Breast epithelium (tissue), 4 donors: ENCODE results near the gene KCNH6. TPM values are rescaled to one million over a fixed set of nuclear protein-coding genes. Genes with fewer than 3 reads are reported as not detected.

Experiments used
- DNase-seq, 2 donors: peaks; one replicate each; pipeline ENCODE4 v3.0.0-alpha.2; 2019; ENCODE audit warnings: low spot score in 2 of 2
- H3K27ac ChIP-seq, 2 donors: fragments of 200-600 bp; sonication (generic) in 1 of 2; one replicate each; pipeline ENCODE4 v1.5.1; 2016 to 2019; ENCODE audit warnings: mild to moderate bottlenecking in 1 of 2
- H3K27me3 ChIP-seq, 2 donors: fragments of 200-600 bp; sonication (generic) in 1 of 2; one replicate each; pipeline versions ENCODE4 v1.5.1 to v1.6.0; 2017 to 2019; ENCODE audit warnings: control low read depth in 1 of 2, mild to moderate bottlenecking in 1 of 2
- H3K36me3 ChIP-seq: fragments of 200-600 bp; one replicate; pipeline ENCODE4 v1.5.1; 2019
- H3K4me1 ChIP-seq, 2 donors: fragments of 200-600 bp; sonication (generic); one replicate each; pipeline ENCODE4 v1.5.1; 2016 to 2019; ENCODE audit warnings: control low read depth in 1 of 2
- H3K4me3 ChIP-seq, 3 donors: fragments of 200-600 bp; sonication (generic); 1 replicate in 2 of 3; 2 replicates in 1 of 3; pipeline ENCODE4 v1.5.1; 2016 to 2019; ENCODE audit warnings: mild to moderate bottlenecking in 3 of 3, moderate library complexity in 2 of 3
- H3K9me3 ChIP-seq, 2 donors: fragments of 200-600 bp; sonication (generic) in 1 of 2; one replicate each; pipeline ENCODE4 v1.5.1; 2016 to 2019; ENCODE audit warnings: control low read depth in 1 of 2
- POLR2A ChIP-seq: fragments of 450-650 bp; IDR thresholded peaks from one replicate; pipeline ENCODE4 v1.6.1; 2016; ENCODE audit warnings: antibody characterized with exemption, mild to moderate bottlenecking, moderate library complexity
- POLR2AphosphoS5 ChIP-seq, 3 donors: sonication (generic); formaldehyde crosslinking; IDR thresholded peaks; one replicate each; pipeline ENCODE4 v1.6.1; 2017; ENCODE audit warnings: antibody characterized with exemption in 3 of 3
- intact Hi-C: fragments of 100-400 bp; cut with DNase I; formaldehyde crosslinking; loops from one replicate; pipeline ENCODE4 v1.15.1; 2023; ENCODE audit warnings: low total_unique reads
- total RNA-seq, 3 donors: library from RNA; depleted of rRNA; stranded (reverse); fragments of >200 nt; gene quantifications; one replicate each; pipeline ENCODE4 v1.1.0, GENCODE V29; 2016
- TF ChIP-seq, protein P1 (sequence below), 3 donors: fragments of 450-650 bp; IDR thresholded peaks; one replicate each; pipeline ENCODE4 v1.5.1; 2016 to 2017; ENCODE audit warnings: antibody characterized with exemption in 3 of 3, mild to moderate bottlenecking in 3 of 3, moderate library complexity in 3 of 3

KCNH6 gene
- total RNA-seq, 3 donors from 2014 or later, result not detected

DNA sequence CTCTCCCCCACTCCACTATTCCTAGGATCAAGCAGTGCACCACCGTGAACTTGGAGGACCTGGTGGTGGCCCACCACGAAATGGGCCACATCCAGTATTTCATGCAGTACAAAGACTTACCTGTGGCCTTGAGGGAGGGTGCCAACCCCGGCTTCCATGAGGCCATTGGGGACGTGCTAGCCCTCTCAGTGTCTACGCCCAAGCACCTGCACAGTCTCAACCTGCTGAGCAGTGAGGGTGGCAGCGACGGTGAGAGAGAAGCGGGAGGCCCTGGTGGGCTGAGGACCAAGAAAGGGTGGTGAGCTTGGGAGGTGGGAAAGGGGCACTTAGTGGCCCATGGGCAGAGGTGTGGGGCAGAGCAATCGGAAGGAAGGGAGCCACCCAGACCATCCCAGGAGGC, 29.7 kb upstream of the KCNH6 start:
- Histone ChIP-seq H3K4me1 (no peaks in the 10 kb centered on the region), H3K36me3 (no peaks in the 10 kb centered on the region), H3K27me3 (no peaks in the 10 kb centered on the region), H3K27ac (no peak overlapping the region), H3K4me3 (no peak overlapping the region), H3K9me3 (no peaks in the 10 kb centered on the region)
- TF ChIP-seq, protein P1, sequence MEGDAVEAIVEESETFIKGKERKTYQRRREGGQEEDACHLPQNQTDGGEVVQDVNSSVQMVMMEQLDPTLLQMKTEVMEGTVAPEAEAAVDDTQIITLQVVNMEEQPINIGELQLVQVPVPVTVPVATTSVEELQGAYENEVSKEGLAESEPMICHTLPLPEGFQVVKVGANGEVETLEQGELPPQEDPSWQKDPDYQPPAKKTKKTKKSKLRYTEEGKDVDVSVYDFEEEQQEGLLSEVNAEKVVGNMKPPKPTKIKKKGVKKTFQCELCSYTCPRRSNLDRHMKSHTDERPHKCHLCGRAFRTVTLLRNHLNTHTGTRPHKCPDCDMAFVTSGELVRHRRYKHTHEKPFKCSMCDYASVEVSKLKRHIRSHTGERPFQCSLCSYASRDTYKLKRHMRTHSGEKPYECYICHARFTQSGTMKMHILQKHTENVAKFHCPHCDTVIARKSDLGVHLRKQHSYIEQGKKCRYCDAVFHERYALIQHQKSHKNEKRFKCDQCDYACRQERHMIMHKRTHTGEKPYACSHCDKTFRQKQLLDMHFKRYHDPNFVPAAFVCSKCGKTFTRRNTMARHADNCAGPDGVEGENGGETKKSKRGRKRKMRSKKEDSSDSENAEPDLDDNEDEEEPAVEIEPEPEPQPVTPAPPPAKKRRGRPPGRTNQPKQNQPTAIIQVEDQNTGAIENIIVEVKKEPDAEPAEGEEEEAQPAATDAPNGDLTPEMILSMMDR (IDR thresholded peaks at IDR 0.05), result no peak
- intact Hi-C loops, result no loop called here
- no peak for DNase-seq

DNA sequence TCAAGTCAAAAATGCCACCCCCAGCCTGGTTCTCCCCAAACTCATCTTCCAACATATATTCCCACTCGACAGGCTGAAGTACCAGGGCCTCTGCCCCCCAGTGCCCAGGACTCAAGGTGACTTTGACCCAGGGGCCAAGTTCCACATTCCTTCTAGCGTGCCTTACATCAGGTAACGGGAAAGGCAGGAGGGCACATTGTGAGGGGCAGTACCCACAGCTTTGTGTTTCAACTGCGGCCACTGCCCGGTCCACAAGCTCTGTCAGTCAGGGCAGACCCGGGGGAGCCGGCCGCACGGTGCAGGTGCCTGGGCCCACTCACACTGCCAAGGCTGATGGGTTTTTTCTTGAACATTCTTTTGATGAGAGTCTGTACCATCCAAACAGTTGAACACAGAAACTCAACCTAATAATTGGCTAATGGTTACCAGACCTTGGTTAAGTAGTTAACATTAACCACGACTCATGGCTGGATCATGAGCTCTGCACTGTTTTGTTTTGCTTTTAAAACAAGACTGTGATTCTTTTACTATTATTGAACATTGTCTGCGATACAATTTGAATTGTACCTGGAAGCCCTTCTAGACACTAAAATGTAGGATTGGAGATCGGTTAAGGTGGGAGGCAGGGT, 28.7 kb upstream of the KCNH6 start:
- intact Hi-C loops, result no loop called here
- no peak for DNase-seq
- Histone ChIP-seq H3K4me1 (no peaks in the 10 kb centered on the region), H3K27me3 (no peaks in the 10 kb centered on the region), H3K9me3 (no peaks in the 10 kb centered on the region), H3K4me3 (no peak overlapping the region), H3K36me3 (no peaks in the 10 kb centered on the region), H3K27ac (no peak overlapping the region)
- TF ChIP-seq POLR2A (no peak), POLR2AphosphoS5 (IDR thresholded peaks at IDR 0.05) (no peak)
- TF ChIP-seq, protein P1 (IDR thresholded peaks at IDR 0.05), result no peak

DNA sequence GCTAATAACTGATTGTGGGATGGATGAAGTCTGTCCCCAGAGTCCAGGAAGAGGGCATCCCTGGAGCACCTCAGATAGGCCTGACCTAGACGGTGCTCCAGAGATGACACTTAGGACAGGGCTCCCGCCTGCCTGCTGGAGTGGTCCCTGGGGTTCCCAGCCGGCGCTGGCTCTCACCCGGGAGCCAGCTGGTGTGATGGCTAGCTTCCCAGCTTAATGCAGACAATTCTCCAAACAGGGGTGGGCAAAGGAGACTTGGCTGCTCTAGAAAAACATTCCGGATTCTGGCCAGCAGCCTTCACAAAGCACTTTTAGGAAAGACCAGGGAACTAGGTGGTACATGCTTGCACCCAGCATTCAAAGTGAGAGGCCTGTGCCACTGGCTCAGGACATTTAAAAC, 27.7 kb upstream of the KCNH6 start:
- no peaks in the 10 kb centered on the region for H3K9me3 ChIP-seq
- H3K36me3 ChIP-seq, result no peaks in the 10 kb centered on the region
- TF ChIP-seq POLR2AphosphoS5 (IDR thresholded peaks at IDR 0.05), result no peak
- no peak for TF ChIP-seq POLR2A
- TF ChIP-seq, protein P1 (IDR thresholded peaks at IDR 0.05), result no peak
- no peaks in the 10 kb centered on the region for H3K27me3 ChIP-seq
- H3K4me3 ChIP-seq, result no peak overlapping the region
- DNase-seq, result no peak
- intact Hi-C loops, result no loop called here
- H3K4me1 ChIP-seq, result no peaks in the 10 kb centered on the region
- no peak overlapping the region for H3K27ac ChIP-seq

DNA sequence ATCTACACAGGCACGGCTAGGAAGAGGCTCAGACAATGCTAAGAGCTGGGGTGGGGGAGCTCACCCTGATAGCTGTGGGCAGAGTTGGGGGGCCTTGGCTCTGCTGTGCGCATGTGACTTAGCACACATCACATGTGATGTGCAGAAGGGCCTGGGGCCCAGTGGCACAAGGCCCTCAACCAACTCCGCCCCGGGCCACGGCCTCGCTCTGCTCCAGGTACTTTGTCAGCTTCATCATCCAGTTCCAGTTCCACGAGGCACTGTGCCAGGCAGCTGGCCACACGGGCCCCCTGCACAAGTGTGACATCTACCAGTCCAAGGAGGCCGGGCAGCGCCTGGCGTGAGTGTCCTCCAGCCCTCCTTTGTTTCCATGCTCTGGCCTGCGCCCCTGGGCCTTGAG, 27.0 kb upstream of the KCNH6 start:
- Histone ChIP-seq H3K9me3 (no peaks in the 10 kb centered on the region), H3K27ac (no peak overlapping the region), H3K4me3 (no peak overlapping the region), H3K27me3 (no peaks in the 10 kb centered on the region), H3K36me3 (no peaks in the 10 kb centered on the region), H3K4me1 (no peaks in the 10 kb centered on the region)
- TF ChIP-seq POLR2A (no peak), POLR2AphosphoS5 (IDR thresholded peaks at IDR 0.05) (no peak)
- TF ChIP-seq, protein P1 (IDR thresholded peaks at IDR 0.05), result no peak
- no peak for DNase-seq
- intact Hi-C loops, result no loop called here

DNA sequence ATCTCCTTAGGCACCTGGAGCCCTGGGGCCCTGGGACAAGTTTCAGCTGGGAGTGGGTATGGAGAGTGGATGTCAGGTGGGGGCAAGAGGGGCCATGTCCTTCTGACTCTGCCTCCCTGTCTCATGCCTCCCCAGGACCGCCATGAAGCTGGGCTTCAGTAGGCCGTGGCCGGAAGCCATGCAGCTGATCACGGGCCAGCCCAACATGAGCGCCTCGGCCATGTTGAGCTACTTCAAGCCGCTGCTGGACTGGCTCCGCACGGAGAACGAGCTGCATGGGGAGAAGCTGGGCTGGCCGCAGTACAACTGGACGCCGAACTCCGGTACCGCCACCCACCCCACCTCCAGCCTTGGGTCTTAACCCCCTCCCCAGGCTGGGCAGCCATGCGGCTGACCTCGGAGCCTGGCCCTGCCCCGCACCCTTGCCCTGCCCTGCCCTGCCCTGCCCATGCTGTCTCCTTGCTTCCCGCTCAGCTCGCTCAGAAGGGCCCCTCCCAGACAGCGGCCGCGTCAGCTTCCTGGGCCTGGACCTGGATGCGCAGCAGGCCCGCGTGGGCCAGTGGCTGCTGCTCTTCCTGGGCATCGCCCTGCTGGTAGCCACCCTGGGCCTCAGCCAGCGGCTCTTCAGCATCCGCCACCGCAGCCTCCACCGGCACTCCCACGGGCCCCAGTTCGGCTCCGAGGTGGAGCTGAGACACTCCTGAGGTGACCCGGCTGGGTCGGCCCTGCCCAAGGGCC, 26.3 kb upstream of the KCNH6 start:
- Histone ChIP-seq H3K27ac (no peak overlapping the region), H3K9me3 (no peaks in the 10 kb centered on the region), H3K4me1 (no peaks in the 10 kb centered on the region), H3K36me3 (no peaks in the 10 kb centered on the region), H3K27me3 (no peaks in the 10 kb centered on the region), H3K4me3 (no peak overlapping the region)
- TF ChIP-seq POLR2AphosphoS5 (IDR thresholded peaks at IDR 0.05) (no peak), POLR2A (no peak)
- TF ChIP-seq, protein P1 (IDR thresholded peaks at IDR 0.05), result no peak
- intact Hi-C loops, result no loop called here
- DNase-seq, result no peak
